Choroid plexus epithelial cell (primary cell): Measurements from ENCODE around the gene RABGAP1L.

Source experiments
- DNase-seq: peaks from one replicate; pipeline ENCODE4 v3.0.0-alpha.2; 2010; ENCODE audit warnings: low read depth
- H3K4me3 ChIP-seq: 2 replicates; pipeline ENCODE4 v1.5.1; 2011; ENCODE audit warnings: low read depth, mild to moderate bottlenecking, control low read depth, low read length, moderate library complexity
- CTCF ChIP-seq: conservative IDR thresholded peaks from 2 replicates; pipeline ENCODE4 v1.5.1; 2011; ENCODE audit warnings: low read depth, mild to moderate bottlenecking, control low read depth, inconsistent platforms, low read length, moderate library complexity

RABGAP1L gene

GRCh38 chr1:174359454-174359805, 200.1 kb downstream of the RABGAP1L start:
- TF ChIP-seq CTCF = no peak
- H3K4me3 ChIP-seq = no peak overlapping the region
- DNase-seq = no peak

- TF ChIP-seq CTCF = no peak
- H3K4me3 ChIP-seq = no peak overlapping the region
- no peak for DNase-seq
Observed at GRCh38 chr1:174364996-174365736, 205.8 kb downstream of the RABGAP1L start.

- no peak overlapping the region for H3K4me3 ChIP-seq
- no peak for TF ChIP-seq CTCF
- DNase-seq = no peak
Observed at GRCh38 chr1:174366946-174367345, 207.6 kb downstream of the RABGAP1L start.

DNA sequence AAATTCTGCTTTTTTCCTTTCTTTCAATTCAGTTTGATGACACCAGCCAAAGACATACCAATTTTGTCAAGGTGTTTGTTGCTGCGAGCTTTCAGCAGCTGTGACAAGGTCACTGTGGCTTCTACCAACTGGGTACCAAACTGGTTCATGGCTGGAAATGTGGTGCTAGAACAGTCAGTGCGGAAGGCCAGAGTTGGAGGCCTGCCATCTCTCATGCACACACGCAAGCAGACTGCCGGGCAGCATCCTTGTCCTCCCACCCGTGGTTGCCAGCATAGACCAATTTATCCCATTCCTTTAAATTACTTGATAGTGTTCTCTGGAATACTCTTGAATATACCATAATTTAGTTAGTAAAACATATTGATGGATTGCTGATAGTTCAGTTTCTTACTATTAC, 208.6 kb downstream of the RABGAP1L start:
- DNase-seq = no peak
- no peak for TF ChIP-seq CTCF
- no peak overlapping the region for H3K4me3 ChIP-seq

DNA sequence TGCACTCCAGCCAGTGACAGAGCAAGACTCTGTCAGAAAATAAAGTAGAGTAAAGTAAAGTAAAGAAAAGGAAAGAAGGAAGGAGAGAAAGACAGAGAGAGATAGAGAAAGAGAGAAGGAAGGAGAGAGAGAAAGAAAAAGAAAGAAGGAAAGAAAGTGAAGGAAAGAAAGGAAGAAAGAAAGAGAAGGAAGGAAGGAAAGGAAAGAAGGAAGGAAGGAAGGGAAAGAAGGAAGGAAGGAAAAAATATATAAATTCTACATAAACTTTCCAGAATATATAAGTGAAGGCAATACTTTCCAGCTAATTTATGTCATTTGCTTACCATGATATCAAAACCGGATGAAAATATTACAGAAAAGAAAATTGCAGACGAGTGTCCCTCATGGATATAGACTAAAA, 216.7 kb downstream of the RABGAP1L start:
- no peak overlapping the region for H3K4me3 ChIP-seq
- no peak for TF ChIP-seq CTCF
- DNase-seq = no peak

- H3K4me3 ChIP-seq = no peak overlapping the region
- DNase-seq = no peak
- no peak for TF ChIP-seq CTCF
Observed at GRCh38 chr1:174391716-174392115, 232.4 kb downstream of the RABGAP1L start.

- DNase-seq = no peak
- no peak for TF ChIP-seq CTCF
- H3K4me3 ChIP-seq = no peak overlapping the region
Observed at GRCh38 chr1:174393885-174394284, 234.6 kb downstream of the RABGAP1L start.
